Ishikawa (cell line): ENCODE results near the gene HOPX.
A peak's percentile ranks its signal among the peaks of the same experiment; 100 is the strongest.

Source experiments
- CEBPB ChIP-seq: IDR thresholded peaks from 2 replicates; pipeline ENCODE4 v1.6.1; 2012
- CREB1 ChIP-seq: IDR thresholded peaks from 2 replicates; pipeline ENCODE4 v1.6.1; 2012; ENCODE audit warnings: low read depth
- EGR1 ChIP-seq: IDR thresholded peaks from 2 replicates; pipeline ENCODE4 v1.6.1; 2012
- EP300 ChIP-seq: IDR thresholded peaks from 2 replicates; pipeline ENCODE4 v1.6.1; 2012; ENCODE audit warnings: borderline replicate concordance
- FOXM1 ChIP-seq: IDR thresholded peaks from 2 replicates; pipeline ENCODE4 v1.6.1; 2012; ENCODE audit warnings: low read depth, borderline replicate concordance
- MAX ChIP-seq: IDR thresholded peaks from 2 replicates; pipeline ENCODE4 v1.6.1; 2012
- NFIC ChIP-seq: IDR thresholded peaks from 2 replicates; pipeline ENCODE4 v1.6.1; 2012
- RAD21 ChIP-seq: IDR thresholded peaks from 2 replicates; pipeline ENCODE4 v1.6.1; 2012; ENCODE audit warnings: low read depth
- REST ChIP-seq: IDR thresholded peaks from 2 replicates; pipeline ENCODE4 v1.6.1; 2012; ENCODE audit warnings: low read depth, mild to moderate bottlenecking
- TAF1 ChIP-seq: IDR thresholded peaks from 2 replicates; pipeline ENCODE4 v1.6.1; 2012; ENCODE audit warnings: low read depth, mild to moderate bottlenecking
- TCF12 ChIP-seq: IDR thresholded peaks from 2 replicates; pipeline ENCODE4 v1.6.1; 2012; ENCODE audit warnings: low read depth
- TEAD4 ChIP-seq: IDR thresholded peaks from 2 replicates; pipeline ENCODE4 v1.6.1; 2012
- USF1 ChIP-seq: IDR thresholded peaks from 2 replicates; pipeline ENCODE4 v1.6.1; 2012
- YY1 ChIP-seq: IDR thresholded peaks from 2 replicates; pipeline ENCODE4 v1.6.1; 2012; ENCODE audit warnings: low read depth
- ZBTB7A ChIP-seq: IDR thresholded peaks from 2 replicates; pipeline ENCODE4 v1.6.1; 2012; ENCODE audit warnings: low read depth

The HOPX gene

GRCh38 chr4:56648021-56648823, 32.9 kb downstream of the HOPX start:
- TF ChIP-seq REST (no peak), TAF1 (no peak), YY1 (no peak), CEBPB (no peak), FOXM1 (no peak), CREB1 (no peak), MAX (no peak), TEAD4 (no peak), RAD21 (no peak), ZBTB7A (no peak), TCF12 (no peak), USF1 (no peak), EP300 (no peak), NFIC (no peak), EGR1 (no peak)

- TF ChIP-seq CREB1 (no peak), USF1 (peak; percentile 55), TEAD4 (no peak), EP300 (no peak), YY1 (no peak), EGR1 (no peak)
These were observed 34.8 kb downstream of the HOPX start for GRCh38 chr4:56646341-56646740.

GRCh38 chr4:56643596-56643995, 37.5 kb downstream of the HOPX start:
- TF ChIP-seq RAD21 (no peak), USF1 (no peak), FOXM1 (no peak), CEBPB (no peak)

GRCh38 chr4:56641494-56642051, 39.5 kb downstream of the HOPX start:
- TF ChIP-seq TEAD4 (peak; percentile 24; the same call in 1 of the 2 replicates), YY1 (no peak)

- no peak for TF ChIP-seq TCF12
- TF ChIP-seq TEAD4: no peak
- no peak for TF ChIP-seq FOXM1
- no peak for TF ChIP-seq REST
- no peak for TF ChIP-seq EP300
- no peak for TF ChIP-seq RAD21
- no peak for TF ChIP-seq ZBTB7A
- no peak for TF ChIP-seq TAF1
- no peak for TF ChIP-seq NFIC
- no peak for TF ChIP-seq USF1
- no peak for TF ChIP-seq EGR1
- TF ChIP-seq YY1: no peak
- no peak for TF ChIP-seq MAX
- TF ChIP-seq CEBPB: no peak
These were observed 40.2 kb downstream of the HOPX start for GRCh38 chr4:56640621-56641493.
